Tibial artery (tissue), 4 donors: ENCODE results near the gene PFDN4.

ENCODE experiments used
- DNase-seq, 2 donors: peaks; one replicate each; pipeline ENCODE4 v3.0.0-alpha.2; 2019
- H3K27ac ChIP-seq, 2 donors: fragments of 200-600 bp; sonication (generic) in 1 of 2; 1 replicate in 1 of 2; 2 replicates in 1 of 2; pipeline ENCODE4 v1.5.1; 2018 to 2019; ENCODE audit warnings: mild to moderate bottlenecking in 1 of 2
- H3K27me3 ChIP-seq, 2 donors: fragments of 200-600 bp; sonication (generic) in 1 of 2; one replicate each; pipeline versions ENCODE4 v1.5.1 to v1.6.0; 2016 to 2019
- H3K36me3 ChIP-seq, 3 donors: fragments of 200-600 bp; sonication (generic) in 2 of 3; one replicate each; pipeline ENCODE4 v1.5.1; 2016 to 2019; ENCODE audit warnings: mild to moderate bottlenecking in 2 of 3
- H3K4me1 ChIP-seq, 4 donors: fragments of 200-600 bp; sonication (generic) in 2 of 4; 1 replicate in 3 of 4; 2 replicates in 1 of 4; pipeline ENCODE4 v1.5.1; 2016 to 2019
- H3K4me3 ChIP-seq, 2 donors: fragments of 200-600 bp; sonication (generic) in 1 of 2; 1 replicate in 1 of 2; 2 replicates in 1 of 2; pipeline ENCODE4 v1.5.1; 2018 to 2019; ENCODE audit warnings: mild to moderate bottlenecking in 2 of 2
- H3K9me3 ChIP-seq, 3 donors: fragments of 200-600 bp; sonication (generic) in 1 of 3; one replicate each; pipeline ENCODE4 v1.5.1; 2016 to 2019
- intact Hi-C: fragments of 100-400 bp; cut with DNase I; formaldehyde crosslinking; loops from one replicate; pipeline ENCODE4 v1.15.0; 2023; ENCODE audit warnings: low total_unique reads
- TF ChIP-seq, protein P1 (sequence below), 2 experiments: fragments of 200-600 bp in 1 of 2; fragments of 450-650 bp in 1 of 2; IDR thresholded peaks; one replicate each; pipeline ENCODE4 v1.5.1; 2017 to 2019; ENCODE audit warnings: antibody characterized with exemption in 2 of 2, mild to moderate bottlenecking in 1 of 2, moderate library complexity in 1 of 2

Gene PFDN4

GRCh38 chr20:54194724-54195438, 13.0 kb upstream of the PFDN4 start:
- Histone ChIP-seq H3K4me1 (no peaks in the 10 kb centered on the region), H3K9me3 (no peaks in the 10 kb centered on the region), H3K4me3 (no peak overlapping the region), H3K36me3 (no peaks in the 10 kb centered on the region), H3K27me3 (peaks cover 0 to 12% of the 10 kb centered on the region in 2 donors), H3K27ac (no peak overlapping the region)
- no peak for DNase-seq
- TF ChIP-seq, protein P1, sequence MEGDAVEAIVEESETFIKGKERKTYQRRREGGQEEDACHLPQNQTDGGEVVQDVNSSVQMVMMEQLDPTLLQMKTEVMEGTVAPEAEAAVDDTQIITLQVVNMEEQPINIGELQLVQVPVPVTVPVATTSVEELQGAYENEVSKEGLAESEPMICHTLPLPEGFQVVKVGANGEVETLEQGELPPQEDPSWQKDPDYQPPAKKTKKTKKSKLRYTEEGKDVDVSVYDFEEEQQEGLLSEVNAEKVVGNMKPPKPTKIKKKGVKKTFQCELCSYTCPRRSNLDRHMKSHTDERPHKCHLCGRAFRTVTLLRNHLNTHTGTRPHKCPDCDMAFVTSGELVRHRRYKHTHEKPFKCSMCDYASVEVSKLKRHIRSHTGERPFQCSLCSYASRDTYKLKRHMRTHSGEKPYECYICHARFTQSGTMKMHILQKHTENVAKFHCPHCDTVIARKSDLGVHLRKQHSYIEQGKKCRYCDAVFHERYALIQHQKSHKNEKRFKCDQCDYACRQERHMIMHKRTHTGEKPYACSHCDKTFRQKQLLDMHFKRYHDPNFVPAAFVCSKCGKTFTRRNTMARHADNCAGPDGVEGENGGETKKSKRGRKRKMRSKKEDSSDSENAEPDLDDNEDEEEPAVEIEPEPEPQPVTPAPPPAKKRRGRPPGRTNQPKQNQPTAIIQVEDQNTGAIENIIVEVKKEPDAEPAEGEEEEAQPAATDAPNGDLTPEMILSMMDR (IDR thresholded peaks at IDR 0.05) = no peak
- intact Hi-C loops = no loop called here

GRCh38 chr20:54195483-54196472, 12.1 kb upstream of the PFDN4 start:
- H3K4me1 ChIP-seq = no peaks in the 10 kb centered on the region
- H3K4me3 ChIP-seq = no peak overlapping the region
- H3K27me3 ChIP-seq = peaks cover 0 to 12% of the 10 kb centered on the region in 2 donors
- DNase-seq = no peak
- H3K27ac ChIP-seq = no peak overlapping the region
- intact Hi-C loops = no loop called here
- no peaks in the 10 kb centered on the region for H3K36me3 ChIP-seq
- no peaks in the 10 kb centered on the region for H3K9me3 ChIP-seq
- TF ChIP-seq, protein P1 (IDR thresholded peaks at IDR 0.05) = no peak

DNA sequence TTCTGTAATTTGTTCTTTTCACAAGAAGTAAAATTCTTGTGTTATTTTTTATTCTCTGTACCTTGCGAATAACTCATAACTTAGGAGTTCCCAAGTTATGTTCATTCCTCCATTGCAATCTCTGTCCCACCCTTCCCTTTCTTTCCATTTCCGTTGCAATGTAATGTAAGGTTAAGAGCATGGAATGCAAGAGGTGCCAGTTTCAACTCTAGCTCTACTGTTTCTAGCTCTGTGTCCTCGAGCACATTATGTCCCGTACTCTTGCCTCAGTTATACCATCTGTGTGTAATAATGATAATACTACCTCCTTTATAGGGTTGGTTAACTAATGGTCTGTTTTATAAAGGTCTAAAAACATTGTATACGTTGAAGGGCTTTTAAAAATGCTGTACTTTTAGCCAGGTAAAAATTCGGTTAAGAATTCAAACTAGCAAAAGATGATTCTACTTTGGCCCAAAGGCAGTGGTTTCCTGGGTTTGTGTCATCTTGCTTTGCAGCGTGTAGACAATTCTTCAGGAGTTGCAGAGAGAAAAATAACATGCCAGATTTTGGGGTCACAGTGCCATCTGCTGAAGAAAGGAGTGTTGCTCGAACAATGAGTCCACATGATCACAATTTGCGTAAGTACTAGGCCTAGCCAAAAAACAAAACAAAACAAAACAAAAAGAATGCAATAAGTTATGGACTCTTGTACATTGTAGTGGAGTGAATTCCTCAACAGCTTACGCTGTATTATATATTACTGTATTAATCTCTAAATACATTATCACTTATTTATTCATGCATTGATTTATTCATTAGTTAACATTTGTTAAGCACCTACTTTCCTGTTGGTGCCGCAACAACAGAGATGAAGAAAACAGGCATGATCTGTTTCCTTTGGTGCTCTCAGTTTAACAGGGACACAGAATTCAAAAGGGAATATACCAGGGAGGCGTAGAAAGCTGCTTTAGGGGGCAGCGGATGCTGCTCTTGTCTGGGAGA, 10.0 kb upstream of the PFDN4 start:
- Histone ChIP-seq H3K9me3 (no peaks in the 10 kb centered on the region), H3K27me3 (peaks cover 0 to 5% of the 10 kb centered on the region in 2 donors), H3K27ac (no peak overlapping the region), H3K36me3 (no peaks in the 10 kb centered on the region), H3K4me1 (no peaks in the 10 kb centered on the region), H3K4me3 (no peak overlapping the region)
- intact Hi-C loops = no loop called here
- DNase-seq = no peak
- TF ChIP-seq, protein P1 (IDR thresholded peaks at IDR 0.05) = no peak

GRCh38 chr20:54199283-54199682, 8.6 kb upstream of the PFDN4 start:
- Histone ChIP-seq H3K27me3 (peaks cover 0 to 5% of the 10 kb centered on the region in 2 donors), H3K4me3 (no peak overlapping the region), H3K36me3 (no peaks in the 10 kb centered on the region), H3K4me1 (no peaks in the 10 kb centered on the region), H3K9me3 (no peaks in the 10 kb centered on the region), H3K27ac (no peak overlapping the region)
- no peak for DNase-seq
- intact Hi-C loops = no loop called here
- TF ChIP-seq, protein P1 (IDR thresholded peaks at IDR 0.05) = no peak

GRCh38 chr20:54199721-54200176, 8.1 kb upstream of the PFDN4 start:
- Histone ChIP-seq H3K36me3 (no peaks in the 10 kb centered on the region), H3K4me1 (no peaks in the 10 kb centered on the region), H3K27me3 (peaks cover 0 to 5% of the 10 kb centered on the region in 2 donors), H3K9me3 (no peaks in the 10 kb centered on the region), H3K4me3 (no peak overlapping the region), H3K27ac (no peak overlapping the region)
- intact Hi-C loops = loop anchor here (5.0 to 10.0 kb wide), 3 partner anchors 277 to 625 kb away; no protein-coding TSS in a partner anchor
- peak; percentile 73 to 77 for DNase-seq
- TF ChIP-seq, protein P1 (IDR thresholded peaks at IDR 0.05) = peak; percentile 71 to 84
